Left lobe of liver (tissue), 2 donors: ENCODE data around the gene ASB13. TPM values are rescaled to one million over a fixed set of nuclear protein-coding genes. Genes with fewer than 3 reads are reported as not detected.

ENCODE experiments used
- ATAC-seq: fragments of 200-7000 bp; cut with Tn5 transposase; one replicate; pipeline ENCODE4 v1.9.1; 2020; ENCODE audit warnings: mild to moderate bottlenecking, moderate library complexity
- DNase-seq: peaks from one replicate; pipeline ENCODE4 v3.0.0-alpha.2; 2020; ENCODE audit warnings: low spot score
- total RNA-seq: library from RNA; stranded (reverse); gene quantifications from one replicate; pipeline ENCODE4 v1.2.1, GENCODE V29; 2021
- donor health status: DM: no; HTN: no; CAD: no; lungs with moderate emphysema.
- donor health status: DM: no; HTN: yes; CAD: no.

The ASB13 gene
- total RNA-seq, 1 donor from 2014 or later, result 128 TPM

- ATAC-seq (no peak), DNase-seq (no peak)
Measured at GRCh38 chr10:5609952-5610616, 56.3 kb downstream of the ASB13 start.

- ATAC-seq, result peak; percentile 43
- no peak for DNase-seq
Measured at GRCh38 chr10:5608608-5609220, 57.7 kb downstream of the ASB13 start.

GRCh38 chr10:5607594-5607993, 58.8 kb downstream of the ASB13 start:
- ATAC-seq (no peak), DNase-seq (no peak)

GRCh38 chr10:5606864-5607263, 59.5 kb downstream of the ASB13 start:
- no peak for ATAC-seq

GRCh38 chr10:5606321-5606720, 60.1 kb downstream of the ASB13 start:
- ATAC-seq (no peak), DNase-seq (no peak)

More at GRCh38 chr10:5606864-5607263, 59.5 kb downstream of the ASB13 start:
- DNase-seq, result no peak

- no peak for ATAC-seq
- DNase-seq, result no peak
Measured at GRCh38 chr10:5604961-5605360, 61.4 kb downstream of the ASB13 start.

- DNase-seq (no peak), ATAC-seq (no peak)
Measured at GRCh38 chr10:5604236-5604925, 62.0 kb downstream of the ASB13 start.

- ATAC-seq, result peak; percentile 60
- no peak for DNase-seq
Measured at GRCh38 chr10:5603848-5604170, 62.6 kb downstream of the ASB13 start.

GRCh38 chr10:5603091-5603847, 63.1 kb downstream of the ASB13 start:
- no peak for DNase-seq
- ATAC-seq, result no peak

GRCh38 chr10:5601826-5602495, 64.4 kb downstream of the ASB13 start:
- peak; percentile 88 for ATAC-seq
- DNase-seq, result peak; percentile 76

- DNase-seq (no peak), ATAC-seq (no peak)
Measured at GRCh38 chr10:5600908-5601307, 65.5 kb downstream of the ASB13 start.

- DNase-seq (no peak), ATAC-seq (no peak)
Measured at GRCh38 chr10:5599613-5600520, 66.5 kb downstream of the ASB13 start.

- DNase-seq, result no peak
- no peak for ATAC-seq
Measured at GRCh38 chr10:5598085-5598690, 68.2 kb downstream of the ASB13 start.

GRCh38 chr10:5596611-5597341, 69.6 kb downstream of the ASB13 start:
- no peak for DNase-seq

GRCh38 chr10:5595994-5596471, 70.4 kb downstream of the ASB13 start:
- DNase-seq (no peak), ATAC-seq (peak; percentile 56)

More at GRCh38 chr10:5596611-5597341, 69.6 kb downstream of the ASB13 start:
- ATAC-seq, result no peak

- no peak for ATAC-seq
- no peak for DNase-seq
Measured at GRCh38 chr10:5595591-5595990, 70.8 kb downstream of the ASB13 start.

- no peak for DNase-seq
- ATAC-seq, result no peak
Measured at GRCh38 chr10:5595095-5595494, 71.3 kb downstream of the ASB13 start.

GRCh38 chr10:5594271-5595049, 71.9 kb downstream of the ASB13 start:
- ATAC-seq (no peak), DNase-seq (no peak)
